SK-N-SH (cell line): ENCODE measurements around the gene EDA2R. TPM values are rescaled to one million over a fixed set of nuclear protein-coding genes. Genes with fewer than 3 reads are reported as not detected.

Source experiments
- CTCF ChIA-PET: fragments of 300-600, 350-600 bp; formaldehyde crosslinking; extraction: SDS; loops from one replicate; lab custom pipeline; 2021; lab: Yijun Ruan, JAX
- POLR2A ChIA-PET: fragments of 350-600 bp; sonication (Branson Sonifier 250); formaldehyde crosslinking; extraction: SDS; loops from one replicate; lab custom pipeline; 2020; ENCODE audit warnings: antibody characterized with exemption, inconsistent platforms; lab: Yijun Ruan, JAX
- DNase-seq: peaks from one replicate; pipeline ENCODE4 v3.0.0; 2012
- H2AFZ ChIP-seq: fragments of 200-600 bp; sonication (generic); 2 replicates; pipeline ENCODE4 v1.8.1; 2016; ENCODE audit warnings: antibody characterized with exemption, mild to moderate bottlenecking, low read depth
- H3F3A ChIP-seq: fragments of 200-600 bp; sonication (generic); replicated peaks from 2 replicates; pipeline ENCODE3; 2016; ENCODE audit warnings: antibody characterized with exemption, mild to moderate bottlenecking; ENCODE audit not compliant: insufficient read depth
- H3K27ac ChIP-seq, 2 experiments: fragments of 200-500 bp in 1 of 2; fragments of 200-600 bp in 1 of 2; sonication (Bioruptor generic) in 1 of 2; sonication (generic), shearing (Covaris generic) in 1 of 2; 2 replicates each; pipeline versions ENCODE4 v1.5.1 to v1.6.1; 2014 to 2016; ENCODE audit warnings: low read depth in 2 of 2, inconsistent platforms in 1 of 2, low read length in 1 of 2, mild to moderate bottlenecking in 1 of 2, mixed read lengths in 1 of 2
- H3K27me3 ChIP-seq: fragments of 200-600 bp; sonication (generic), shearing (Covaris generic); 2 replicates; pipeline ENCODE4 v1.6.1; 2016; ENCODE audit warnings: mixed run types; ENCODE audit not compliant: insufficient read depth
- H3K36me3 ChIP-seq, 2 experiments: fragments of 200-500 bp in 1 of 2; fragments of 200-600 bp in 1 of 2; sonication (Bioruptor generic) in 1 of 2; sonication (generic) in 1 of 2; replicated peaks in 1 of 2; 2 replicates each; pipeline versions ENCODE3 to v1.5.1; 2014 to 2016; ENCODE audit warnings: low read length in 1 of 2, mild to moderate bottlenecking in 1 of 2; ENCODE audit not compliant: insufficient read depth in 2 of 2, control insufficient read depth in 1 of 2
- H3K4me1 ChIP-seq, 2 experiments: fragments of 200-500 bp in 1 of 2; fragments of 200-600 bp in 1 of 2; sonication (Bioruptor generic) in 1 of 2; sonication (generic), shearing (Covaris generic) in 1 of 2; 2 replicates each; pipeline versions ENCODE4 v1.5.1 to v1.6.1; 2014 to 2016; ENCODE audit warnings: low read depth in 1 of 2, low read length in 1 of 2, mixed run types in 1 of 2; ENCODE audit not compliant: insufficient read depth in 2 of 2, control insufficient read depth in 1 of 2
- H3K4me2 ChIP-seq: fragments of 200-600 bp; sonication (generic), shearing (Covaris generic); 2 replicates; pipeline ENCODE4 v1.6.1; 2017; ENCODE audit warnings: mixed run types
- H3K4me3 ChIP-seq, 2 experiments: fragments of 200-500 bp in 1 of 2; fragments of 200-600 bp in 1 of 2; sonication (Bioruptor generic) in 1 of 2; sonication (generic), shearing (Covaris generic) in 1 of 2; 2 replicates each; pipeline versions ENCODE4 v1.5.1 to v1.8.1; 2014 to 2016; ENCODE audit warnings: low read depth in 2 of 2, inconsistent platforms in 1 of 2, low read length in 1 of 2, mild to moderate bottlenecking in 1 of 2, mixed read lengths in 1 of 2, moderate library complexity in 1 of 2
- H3K79me2 ChIP-seq: fragments of 200-600 bp; sonication (generic); 2 replicates; pipeline ENCODE4 v1.8.1; 2017; ENCODE audit warnings: mild to moderate bottlenecking; ENCODE audit not compliant: insufficient read depth
- H3K9ac ChIP-seq: fragments of 200-600 bp; sonication (generic); 2 replicates; pipeline ENCODE4 v1.6.1; 2017; ENCODE audit warnings: mixed run types
- H3K9me2 ChIP-seq: fragments of 200-600 bp; sonication (generic); 2 replicates; pipeline ENCODE4 v1.6.1; 2017; ENCODE audit warnings: mixed run types
- H3K9me3 ChIP-seq: fragments of 200-600 bp; sonication (generic); 2 replicates; pipeline ENCODE4 v1.6.1; 2017; ENCODE audit warnings: mixed run types, mild to moderate bottlenecking, moderate library complexity
- H4K20me1 ChIP-seq: fragments of 200-600 bp; sonication (generic); 2 replicates; pipeline ENCODE4 v1.6.1; 2017; ENCODE audit warnings: mild to moderate bottlenecking, mixed run types; ENCODE audit not compliant: insufficient read depth
- CTCF ChIP-seq: fragments of 200-600 bp; sonication (generic); IDR thresholded peaks from 2 replicates; pipeline ENCODE4 v1.6.1; 2017; ENCODE audit warnings: antibody characterized with exemption, mild to moderate bottlenecking, moderate library complexity
- EP300 ChIP-seq, 2 experiments: IDR thresholded peaks; 2 replicates each; pipeline versions ENCODE4 v1.4.0 to v1.6.1; 2012; ENCODE audit warnings: borderline replicate concordance in 1 of 2, low read depth in 1 of 2, low read length in 1 of 2
- EZH2phosphoT487 ChIP-seq: fragments of 200-600 bp; sonication (generic); IDR thresholded peaks from 2 replicates; pipeline ENCODE4 v1.6.1; 2017; ENCODE audit warnings: low read depth, mixed run types, mild to moderate bottlenecking, antibody characterized with exemption, moderate library complexity, borderline replicate concordance
- FOSL2 ChIP-seq: IDR thresholded peaks from 2 replicates; pipeline ENCODE4 v1.4.0; 2012; ENCODE audit warnings: low read depth, mild to moderate bottlenecking, moderate library complexity, borderline replicate concordance
- FOXM1 ChIP-seq: IDR thresholded peaks from 2 replicates; pipeline ENCODE4 v1.4.0; 2012; ENCODE audit warnings: low read depth, mild to moderate bottlenecking
- GABPA ChIP-seq: IDR thresholded peaks from 2 replicates; pipeline ENCODE4 v1.4.0; 2012; ENCODE audit warnings: low read depth, mild to moderate bottlenecking
- IRF3 ChIP-seq: fragments of 150-350 bp; IDR thresholded peaks from 2 replicates; pipeline ENCODE4 v1.6.1; 2016; ENCODE audit warnings: mild to moderate bottlenecking, low read depth, low read length
- MAX ChIP-seq: IDR thresholded peaks from 2 replicates; pipeline ENCODE4 v1.4.0; 2012; ENCODE audit warnings: low read depth
- MEF2A ChIP-seq: IDR thresholded peaks from 2 replicates; pipeline ENCODE4 v1.4.0; 2012; ENCODE audit warnings: low read depth, borderline replicate concordance
- MXI1 ChIP-seq: IDR thresholded peaks from 2 replicates; pipeline ENCODE4 v1.6.1; 2012; ENCODE audit warnings: mild to moderate bottlenecking, low read depth, low read length, improper control_type of control experiment
- NRF1 ChIP-seq: IDR thresholded peaks from 2 replicates; pipeline ENCODE4 v1.6.1; 2012; ENCODE audit warnings: low read depth, mild to moderate bottlenecking, low read length
- REST ChIP-seq: IDR thresholded peaks from 2 replicates; pipeline ENCODE4 v1.6.1; 2012; ENCODE audit warnings: mild to moderate bottlenecking, low read depth, low read length, moderate library complexity
- RFX5 ChIP-seq: IDR thresholded peaks from 2 replicates; pipeline ENCODE4 v1.6.1; 2012; ENCODE audit warnings: mild to moderate bottlenecking, improper control_type of control experiment, low read length
- RXRA ChIP-seq: IDR thresholded peaks from 2 replicates; pipeline ENCODE4 v1.4.0; 2012; ENCODE audit warnings: low read depth, mild to moderate bottlenecking, borderline replicate concordance
- SIN3A ChIP-seq: IDR thresholded peaks from 2 replicates; pipeline ENCODE4 v1.6.1; 2012; ENCODE audit warnings: low read depth, mild to moderate bottlenecking, low read length, moderate library complexity, borderline replicate concordance
- SMC3 ChIP-seq: IDR thresholded peaks from 2 replicates; pipeline ENCODE4 v1.6.1; 2012; ENCODE audit warnings: low read depth, low read length, improper control_type of control experiment
- TAF1 ChIP-seq: IDR thresholded peaks from 2 replicates; pipeline ENCODE4 v1.6.1; 2012; ENCODE audit warnings: low read depth, mild to moderate bottlenecking, low read length, moderate library complexity, borderline replicate concordance
- TCF12 ChIP-seq: IDR thresholded peaks from 2 replicates; pipeline ENCODE4 v1.4.0; 2012
- TEAD4 ChIP-seq: IDR thresholded peaks from 2 replicates; pipeline ENCODE4 v1.4.0; 2012; ENCODE audit warnings: mild to moderate bottlenecking, borderline replicate concordance; ENCODE audit not compliant: insufficient read depth
- USF1 ChIP-seq: IDR thresholded peaks from 2 replicates; pipeline ENCODE4 v1.4.0; 2012; ENCODE audit warnings: low read depth, borderline replicate concordance
- YY1 ChIP-seq: IDR thresholded peaks from 2 replicates; pipeline ENCODE4 v1.4.0; 2012; ENCODE audit warnings: low read depth, mild to moderate bottlenecking
- WGBS: methylation state at CpG from one replicate; pipeline ENCODE4 v1.1.6; 2017; ENCODE audit warnings: low lambda C conversion rate; 5-methylcytosine and 5-hydroxymethylcytosine counted together
- polyA plus RNA-seq, 3 experiments: library from polyadenylated mRNA; depleted of rRNA; stranded (reverse); fragments of >200 nt; gene quantifications; 2 replicates each; pipeline ENCODE4 v1.2.3, GENCODE V29; 2012

Gene EDA2R
- polyA plus RNA-seq, 1 of the 3 experiments (the other 2 are of a cell fraction): 23.0 TPM

- Histone ChIP-seq H4K20me1 (no peaks in the 10 kb centered on the region), H3K4me1 (no peaks in the 10 kb centered on the region), H3K9me2 (no peaks in the 10 kb centered on the region), H3K9ac (no peak overlapping the region), H3K27ac (no peak overlapping the region), H3K4me3 (no peak overlapping the region), H3K36me3 (no peaks in the 10 kb centered on the region), H3K27me3 (no peaks in the 10 kb centered on the region), H3F3A (no peaks in the 10 kb centered on the region), H3K9me3 (no peaks in the 10 kb centered on the region), H2AFZ (no peak overlapping the region), H3K4me2 (no peak overlapping the region), H3K79me2 (no peaks in the 10 kb centered on the region)
- no peak for DNase-seq
- WGBS: 2% methylated on average over 1 of the region's 1 CpG
- ChIA-PET POLR2A (no interaction called here), CTCF (no interaction called here)
- no peak for TF ChIP-seq EP300 (IDR thresholded peaks at IDR 0.05; ENCODE audit: borderline replicate concordance in 1 of 2, low read depth in 1 of 2, low read length in 1 of 2)
- no peak for TF ChIP-seq RXRA
- no peak for TF ChIP-seq MXI1
- no peak for TF ChIP-seq YY1
- no peak for TF ChIP-seq SMC3
- TF ChIP-seq FOXM1: no peak
- TF ChIP-seq USF1: no peak
- TF ChIP-seq NRF1: no peak
- no peak for TF ChIP-seq SIN3A
- no peak for TF ChIP-seq TAF1
- TF ChIP-seq REST: no peak
Measured at GRCh38 chrX:66579219-66579618, 59.7 kb downstream of the EDA2R start.

- Histone ChIP-seq H3K4me1 (no peaks in the 10 kb centered on the region), H3K79me2 (no peaks in the 10 kb centered on the region), H3F3A (no peaks in the 10 kb centered on the region), H3K4me3 (no peak overlapping the region), H3K27me3 (no peaks in the 10 kb centered on the region), H3K4me2 (no peak overlapping the region), H3K27ac (no peak overlapping the region), H3K9ac (no peak overlapping the region), H2AFZ (no peak overlapping the region), H3K36me3 (no peaks in the 10 kb centered on the region), H3K9me3 (no peaks in the 10 kb centered on the region), H3K9me2 (no peaks in the 10 kb centered on the region), H4K20me1 (no peaks in the 10 kb centered on the region)
- ChIA-PET CTCF (no interaction called here), POLR2A (no interaction called here)
- TF ChIP-seq MEF2A (no peak), TAF1 (no peak), FOSL2 (no peak), GABPA (no peak), EP300 (IDR thresholded peaks at IDR 0.05; ENCODE audit: borderline replicate concordance in 1 of 2, low read depth in 1 of 2, low read length in 1 of 2) (no peak), CTCF (no peak), YY1 (no peak), RXRA (no peak), TCF12 (no peak), MAX (no peak), RFX5 (no peak), MXI1 (no peak), IRF3 (no peak), SMC3 (no peak), EZH2phosphoT487 (no peak), TEAD4 (no peak)
- no peak for DNase-seq
Measured at GRCh38 chrX:66553973-66554372, 84.9 kb downstream of the EDA2R start.
